GM18511 (cell line): ENCODE results near the gene NPAS2.

ENCODE experiments used
- ATAC-seq: cut with Tn5 transposase; IDR thresholded peaks from one replicate; pipeline ENCODE4 v1.9.1; 2021; ENCODE audit warnings: mild to moderate bottlenecking, moderate library complexity; ENCODE audit not compliant: unreplicated experiment

Gene NPAS2

DNA sequence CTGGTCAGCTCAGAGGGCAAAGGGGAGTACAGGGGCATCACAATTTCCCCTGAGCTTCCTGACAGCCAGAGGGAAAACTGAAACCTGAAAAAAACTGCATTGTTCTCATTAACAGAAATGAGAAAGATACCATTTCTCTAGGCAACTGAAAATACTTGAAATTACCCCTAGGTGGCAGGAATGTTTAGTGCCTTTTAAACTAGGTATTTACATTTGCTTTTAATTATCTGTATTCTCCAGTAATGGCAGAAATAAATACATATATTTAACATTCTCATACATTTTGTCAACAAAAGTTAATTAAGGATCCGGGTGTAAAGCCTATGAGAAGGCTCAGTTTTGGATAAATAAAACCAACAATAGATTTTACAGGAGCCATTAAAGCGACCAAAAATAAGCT, 216.6 kb downstream of the NPAS2 start:
- no peak for ATAC-seq

DNA sequence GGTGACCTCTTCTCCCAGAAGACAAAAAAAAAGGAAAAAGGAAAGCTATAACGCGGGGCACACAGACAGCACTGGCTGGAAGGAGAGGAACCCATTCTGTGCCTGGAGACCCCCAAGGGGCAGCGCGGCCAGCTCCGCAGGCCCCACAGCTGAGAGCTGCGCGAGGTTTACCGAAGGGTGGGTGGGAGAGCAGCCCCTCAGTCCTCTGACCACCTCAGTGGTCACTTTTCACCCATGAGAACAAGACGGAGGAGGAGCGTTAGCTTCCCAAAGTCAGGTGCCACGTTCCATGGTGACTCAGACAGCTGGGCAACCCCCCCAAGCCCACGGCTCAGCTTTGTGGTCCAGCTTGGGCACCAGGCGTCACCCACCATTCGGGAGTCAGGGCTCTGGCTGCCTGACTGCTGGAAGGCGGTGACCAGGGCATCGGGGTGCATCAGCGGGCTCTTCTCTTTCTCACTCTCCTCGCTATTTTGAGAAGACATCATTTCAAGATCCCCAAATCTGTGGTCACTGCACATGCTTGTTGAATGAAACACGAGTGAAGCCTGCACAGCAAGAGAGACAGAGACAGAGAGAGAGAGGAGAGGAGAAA, 217.3 kb downstream of the NPAS2 start:
- ATAC-seq: no peak

DNA sequence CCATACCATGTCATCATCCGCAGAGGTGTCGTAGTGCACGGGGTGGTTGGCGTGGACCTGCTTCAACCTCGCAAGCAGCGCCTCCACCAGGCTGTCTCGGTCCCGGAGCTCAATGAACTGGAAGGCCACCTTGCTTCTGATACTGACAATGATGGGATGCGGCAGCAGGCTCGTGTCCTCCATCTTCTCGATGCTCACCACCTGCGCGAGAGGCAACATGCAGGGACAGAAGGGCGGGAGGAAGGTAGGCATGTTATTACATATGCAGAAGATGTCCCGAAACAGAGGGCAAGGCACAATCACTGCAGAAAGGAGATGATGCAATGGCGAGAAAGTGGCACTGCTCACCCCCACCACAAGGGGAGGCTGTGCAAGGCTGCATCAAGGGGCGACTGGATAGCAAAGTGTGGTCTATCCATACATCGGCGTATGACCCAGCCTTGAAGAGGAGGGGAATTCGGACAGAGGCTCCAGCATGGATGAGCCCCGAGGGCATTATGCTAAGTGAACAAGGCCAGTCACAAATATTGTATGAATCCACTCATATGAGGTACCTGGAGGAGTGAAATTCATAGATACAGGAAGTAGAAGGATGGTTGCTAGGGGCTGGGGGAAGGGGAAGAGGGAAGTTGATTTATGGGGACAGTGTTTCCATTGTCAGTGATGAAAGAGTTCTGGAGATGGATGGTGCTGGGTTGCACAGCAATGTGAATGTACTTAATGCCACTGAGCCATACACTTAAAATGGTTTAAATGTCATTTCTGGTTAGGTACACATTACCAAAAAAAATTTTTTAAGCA, 218.7 kb downstream of the NPAS2 start:
- ATAC-seq: no peak

DNA sequence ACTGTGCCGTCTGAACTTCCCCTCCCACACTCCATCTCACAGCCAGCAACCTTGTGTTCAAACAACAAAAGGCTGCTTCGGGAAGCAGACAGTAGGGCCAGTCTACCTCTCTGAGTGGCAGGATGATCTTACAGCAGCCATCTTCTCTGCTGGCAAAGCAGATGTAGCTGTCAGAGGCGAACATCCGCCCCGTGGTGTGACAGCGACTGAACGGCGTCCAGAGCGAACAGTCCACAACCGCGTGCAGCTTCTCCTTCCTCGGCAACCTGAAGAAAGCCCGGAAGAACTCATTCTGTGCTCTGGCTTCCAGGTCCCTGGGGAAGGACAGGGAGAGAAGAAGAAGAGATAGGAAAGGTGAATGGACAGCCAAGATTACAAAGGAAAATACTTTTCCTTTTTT, 220.1 kb downstream of the NPAS2 start:
- ATAC-seq: no peak

DNA sequence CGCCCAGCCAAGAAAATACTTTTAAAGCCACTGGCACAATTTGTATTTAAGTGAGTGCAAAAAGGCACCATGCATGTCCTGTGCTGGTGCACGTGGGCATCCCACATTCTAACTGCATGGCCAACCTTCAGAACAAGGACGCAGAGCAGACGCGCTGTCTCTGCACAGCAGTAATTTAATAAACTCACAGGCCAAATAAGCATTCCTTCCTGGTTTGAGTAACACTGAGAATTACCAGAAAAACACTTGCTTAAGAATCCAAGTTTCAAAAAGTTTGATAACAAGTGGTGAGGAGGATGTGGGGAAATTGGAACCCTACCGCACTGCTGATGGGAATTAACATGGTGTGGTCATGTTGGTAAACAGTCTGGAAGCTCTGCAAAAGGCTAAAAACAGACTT, 220.8 kb downstream of the NPAS2 start:
- no peak for ATAC-seq

DNA sequence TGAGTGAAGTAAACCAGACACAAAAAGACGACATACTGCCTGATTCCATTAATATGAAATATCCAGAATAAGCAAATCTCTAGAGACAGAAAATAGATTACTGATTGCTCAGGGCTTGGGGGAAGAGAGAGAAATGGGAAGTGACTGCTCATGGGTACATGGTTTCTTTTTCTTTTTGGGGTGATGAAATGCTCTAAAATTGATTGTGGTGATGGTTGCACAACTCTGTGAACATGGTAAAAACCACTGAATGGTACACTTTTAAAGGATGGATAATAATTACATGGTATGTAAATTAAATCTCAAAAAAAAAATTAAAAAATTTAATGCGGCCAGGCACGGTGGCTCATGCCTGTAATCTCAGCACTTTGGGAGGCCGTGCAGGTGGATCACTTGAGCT, 221.5 kb downstream of the NPAS2 start:
- ATAC-seq: no peak

DNA sequence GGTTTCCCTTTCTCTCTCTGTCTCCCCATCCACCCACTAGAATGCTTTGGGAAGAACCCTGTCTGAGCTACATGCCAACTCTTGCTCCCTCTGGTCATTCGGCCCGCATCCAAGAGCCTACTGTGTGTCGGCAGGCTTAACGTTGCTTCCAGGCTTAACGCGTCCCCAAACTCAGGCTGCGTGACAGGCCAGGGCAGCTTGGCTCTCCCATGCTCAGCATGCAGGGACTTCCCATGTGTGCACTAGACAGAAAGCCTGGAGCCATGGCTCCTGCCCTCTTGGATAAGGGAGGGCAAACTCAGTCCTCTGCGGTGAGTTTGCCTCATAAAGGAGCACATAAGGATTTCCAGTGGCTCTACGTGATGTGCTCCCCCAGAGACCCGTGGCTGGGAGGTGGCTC, 225.4 kb downstream of the NPAS2 start:
- no peak for ATAC-seq
